H1 (cell line): ENCODE results near the gene FCRLB. TPM values are rescaled to one million over a fixed set of nuclear protein-coding genes. Genes with fewer than 3 reads are reported as not detected.

ENCODE experiments used
- CTCF ChIA-PET: fragments of 300-600 bp; sonication (Branson Sonifier 250); formaldehyde crosslinking; loops from one replicate; lab custom pipeline; 2021; ENCODE audit not compliant: partially characterized antibody; lab: Charles Lee
- POLR2A ChIA-PET: fragments of 300-600 bp; sonication (Branson Sonifier 250); formaldehyde crosslinking; loops from one replicate; lab custom pipeline; 2021; ENCODE audit warnings: inconsistent platforms; ENCODE audit not compliant: partially characterized antibody; lab: Charles Lee
- DNase-seq, 2 experiments: peaks; one replicate each; pipeline versions ENCODE4 v3.0.0 to v3.0.0-alpha.2; 2010 to 2022; ENCODE audit warnings: low spot score in 2 of 2, low read depth in 1 of 2, mixed read lengths in 1 of 2
- FAIRE-seq: peaks from 2 replicates; lab custom pipeline; 2011; peaks lifted over from hg19 to GRCh38; lab: Jason Lieb, UNC
- H2AFZ ChIP-seq: 2 replicates; pipeline ENCODE4 v1.8.1; 2012; ENCODE audit warnings: low read length, inconsistent platforms
- H2AK5ac ChIP-seq: 2 replicates; pipeline ENCODE4 v1.6.1; 2013; ENCODE audit warnings: low read depth, low read length
- H2BK120ac ChIP-seq: replicated peaks from 2 replicates; pipeline ENCODE3; 2013; ENCODE audit warnings: low read depth, low read length, inconsistent platforms
- H2BK12ac ChIP-seq: 2 replicates; pipeline ENCODE4 v1.6.1; 2013; ENCODE audit warnings: low read depth, low read length
- H2BK15ac ChIP-seq: 2 replicates; pipeline ENCODE4 v1.6.1; 2013; ENCODE audit warnings: low read length
- H2BK20ac ChIP-seq: 2 replicates; pipeline ENCODE4 v1.6.1; 2013; ENCODE audit warnings: low read length
- H2BK5ac ChIP-seq: 2 replicates; pipeline ENCODE4 v1.6.1; 2013; ENCODE audit warnings: low read depth, low read length
- H3K14ac ChIP-seq: 2 replicates; pipeline ENCODE4 v1.6.1; 2013; ENCODE audit warnings: inconsistent platforms; ENCODE audit not compliant: insufficient read length
- H3K18ac ChIP-seq: 2 replicates; pipeline ENCODE4 v1.6.1; 2013; ENCODE audit warnings: low read length; ENCODE audit errors: extremely low read depth
- H3K23ac ChIP-seq: 2 replicates; pipeline ENCODE4 v1.6.1; 2013; ENCODE audit warnings: inconsistent platforms; ENCODE audit not compliant: insufficient read length
- H3K23me2 ChIP-seq: 2 replicates; pipeline ENCODE4 v1.6.1; 2013; ENCODE audit warnings: low read depth, low read length
- H3K27ac ChIP-seq: 2 replicates; pipeline ENCODE4 v1.6.1; 2011; ENCODE audit warnings: low read depth, low read length, inconsistent platforms
- H3K27me3 ChIP-seq, 4 experiments: replicated peaks in 1 of 4; 1 replicate in 1 of 4; 2 replicates in 3 of 4; pipeline versions ENCODE4 v1.6.1 to v1.8.1; 2011 to 2013; ENCODE audit warnings: low read length in 3 of 4, mild to moderate bottlenecking in 3 of 4, inconsistent platforms in 2 of 4, mixed read lengths in 2 of 4, moderate library complexity in 1 of 4; ENCODE audit not compliant: control insufficient read depth in 3 of 4, insufficient read depth in 3 of 4; ENCODE audit errors: extremely low read depth in 1 of 4
- H3K36me3 ChIP-seq, 4 experiments: 2 replicates each; pipeline versions ENCODE4 v1.6.1 to v1.8.1; 2011 to 2013; ENCODE audit warnings: mild to moderate bottlenecking in 4 of 4, low read length in 3 of 4, moderate library complexity in 2 of 4, control low read depth in 1 of 4, inconsistent platforms in 1 of 4; ENCODE audit not compliant: insufficient read depth in 4 of 4, control insufficient read depth in 2 of 4
- H3K4ac ChIP-seq: replicated peaks from 2 replicates; pipeline ENCODE3; 2013; ENCODE audit warnings: low read length, low read depth, mixed read lengths, inconsistent platforms; ENCODE audit not compliant: insufficient read length
- H3K4me1 ChIP-seq, 4 experiments: replicated peaks in 1 of 4; 1 replicate in 1 of 4; 2 replicates in 3 of 4; pipeline versions ENCODE4 v1.6.1 to v1.8.1; 2011 to 2013; ENCODE audit warnings: low read length in 3 of 4, inconsistent platforms in 2 of 4, mixed read lengths in 1 of 4; ENCODE audit not compliant: insufficient read depth in 4 of 4, control insufficient read depth in 3 of 4
- H3K4me2 ChIP-seq, 2 experiments: 2 replicates each; pipeline versions ENCODE4 v1.6.1 to v1.8.1; 2011 to 2013; ENCODE audit warnings: low read depth in 2 of 2, low read length in 2 of 2, control low read depth in 1 of 2, inconsistent platforms in 1 of 2, mild to moderate bottlenecking in 1 of 2; ENCODE audit not compliant: insufficient read depth in 1 of 2
- H3K4me3 ChIP-seq, 4 experiments: fragments of 200-600, 300-600 bp in 1 of 4; sonication (generic), shearing (Covaris generic), sonication (Bioruptor Twin) in 1 of 4; 2 replicates each; pipeline versions ENCODE4 v1.5.1 to v1.8.1; 2011 to 2016; ENCODE audit warnings: low read length in 4 of 4, low read depth in 3 of 4, control low read depth in 2 of 4, inconsistent platforms in 2 of 4, mild to moderate bottlenecking in 2 of 4, mixed read lengths in 1 of 4, moderate library complexity in 1 of 4; ENCODE audit not compliant: insufficient read depth in 2 of 4; ENCODE audit errors: extremely low read depth in 1 of 4
- H3K56ac ChIP-seq: replicated peaks from 2 replicates; pipeline ENCODE3; 2013; ENCODE audit warnings: low read depth, mild to moderate bottlenecking, mixed read lengths, low read length, inconsistent platforms; ENCODE audit not compliant: insufficient read length
- H3K79me1 ChIP-seq: 2 replicates; pipeline ENCODE4 v1.6.1; 2013; ENCODE audit warnings: low read depth, low read length, control low read depth
- H3K79me2 ChIP-seq, 2 experiments: 2 replicates each; pipeline versions ENCODE4 v1.6.1 to v1.8.1; 2012 to 2013; ENCODE audit warnings: low read length in 2 of 2, mild to moderate bottlenecking in 2 of 2, inconsistent platforms in 1 of 2; ENCODE audit not compliant: insufficient read depth in 2 of 2, control insufficient read depth in 1 of 2
- H3K9ac ChIP-seq, 4 experiments: replicated peaks in 1 of 4; 1 replicate in 1 of 4; 2 replicates in 3 of 4; pipeline versions ENCODE4 v1.6.1 to v1.8.1; 2011 to 2013; ENCODE audit warnings: low read depth in 3 of 4, low read length in 3 of 4, control low read depth in 2 of 4, mild to moderate bottlenecking in 2 of 4, moderate library complexity in 2 of 4, inconsistent platforms in 1 of 4; ENCODE audit errors: extremely low read depth in 1 of 4
- H3K9me3 ChIP-seq, 2 experiments: 2 replicates each; pipeline versions ENCODE4 v1.6.1 to v1.8.1; 2012 to 2013; ENCODE audit warnings: mild to moderate bottlenecking in 2 of 2, moderate library complexity in 2 of 2, control low read depth in 1 of 2, inconsistent platforms in 1 of 2, low read depth in 1 of 2, low read length in 1 of 2, mixed read lengths in 1 of 2; ENCODE audit not compliant: insufficient read depth in 2 of 2
- H4K20me1 ChIP-seq, 2 experiments: replicated peaks in 1 of 2; 2 replicates each; pipeline versions ENCODE3 to v1.8.1; 2011 to 2013; ENCODE audit warnings: inconsistent platforms in 2 of 2, low read length in 2 of 2, mild to moderate bottlenecking in 1 of 2; ENCODE audit not compliant: insufficient read depth in 2 of 2, control insufficient read depth in 1 of 2
- H4K5ac ChIP-seq: 2 replicates; pipeline ENCODE4 v1.6.1; 2013; ENCODE audit warnings: low read length, low read depth, mixed read lengths, inconsistent platforms; ENCODE audit not compliant: insufficient read length
- H4K8ac ChIP-seq: 2 replicates; pipeline ENCODE4 v1.8.0; 2013; ENCODE audit warnings: mild to moderate bottlenecking, moderate library complexity, low read length, inconsistent platforms; ENCODE audit not compliant: insufficient read depth; ENCODE audit errors: extremely low read depth
- H4K91ac ChIP-seq: replicated peaks from 2 replicates; pipeline ENCODE3; 2013; ENCODE audit warnings: low read length, mixed read lengths, inconsistent platforms; ENCODE audit not compliant: insufficient read length
- JUN ChIP-seq: IDR thresholded peaks from 2 replicates; pipeline ENCODE4 v1.6.1; 2011; ENCODE audit warnings: low read depth, mild to moderate bottlenecking, improper control_type of control experiment, low read length
- RXRA ChIP-seq: IDR thresholded peaks from 2 replicates; pipeline ENCODE4 v1.6.1; 2011; ENCODE audit warnings: low read depth, mild to moderate bottlenecking, low read length, moderate library complexity; ENCODE audit not compliant: insufficient read depth
- SP2 ChIP-seq: IDR thresholded peaks from 2 replicates; pipeline ENCODE4 v1.6.1; 2012; ENCODE audit warnings: mild to moderate bottlenecking, low read length, inconsistent platforms
- WGBS, 2 experiments: shearing (Covaris generic) in 1 of 2; methylation state at CpG; one replicate each; pipeline versions ENCODE4 v1.1.6 to v1.1.7; 2013 to 2015; ENCODE audit warnings: low lambda C conversion rate in 2 of 2, mixed read lengths in 2 of 2, inconsistent platforms in 1 of 2, low coverage in 1 of 2, missing lambda C conversion rate in 1 of 2; ENCODE audit not compliant: insufficient replicate concordance in 2 of 2, insufficient coverage in 1 of 2, insufficient read length in 1 of 2; ENCODE audit errors: extremely low coverage in 1 of 2, missing lambda C conversion rate in 1 of 2; 5-methylcytosine and 5-hydroxymethylcytosine counted together
- polyA plus RNA-seq, 7 experiments: library from polyadenylated mRNA; depleted of rRNA in 3 of 7; stranded (reverse) in 5 of 7; unstranded in 2 of 7; fragments of >200 nt in 5 of 7; fragments of 200-250 nt in 2 of 7; gene quantifications; 1 replicate in 5 of 7; 2 replicates in 1 of 7; 4 replicates in 1 of 7; pipeline versions ENCODE4 v1.2.1 to v1.2.3, GENCODE V29; 2011 to 2013; ENCODE audit warnings: missing spikeins in 2 of 7, mixed read lengths in 2 of 7
- total RNA-seq: library from RNA; stranded (reverse); fragmentation: NEBNext Ultra II Directional; extraction: Animal tissue kit (Norgen Biotek cat#: 25700); gene quantifications from 2 replicates; pipeline ENCODE4 v1.2.1, GENCODE V29; 2021
- TF ChIP-seq, protein P1 (sequence below): IDR thresholded peaks from 2 replicates; pipeline ENCODE4 v1.6.1; 2011; ENCODE audit warnings: low read depth, mild to moderate bottlenecking, low read length; ENCODE audit not compliant: insufficient read depth
- TF ChIP-seq, protein P2 (sequence below): IDR thresholded peaks from 2 replicates; pipeline ENCODE4 v1.6.1; 2012; ENCODE audit warnings: inconsistent platforms

Gene FCRLB
- total and polyA plus RNA-seq, 2 of the 8 experiments (the other 6 are each of a cell fraction or from before 2014, with no cell fraction given): 0.14 to 0.24 TPM

DNA sequence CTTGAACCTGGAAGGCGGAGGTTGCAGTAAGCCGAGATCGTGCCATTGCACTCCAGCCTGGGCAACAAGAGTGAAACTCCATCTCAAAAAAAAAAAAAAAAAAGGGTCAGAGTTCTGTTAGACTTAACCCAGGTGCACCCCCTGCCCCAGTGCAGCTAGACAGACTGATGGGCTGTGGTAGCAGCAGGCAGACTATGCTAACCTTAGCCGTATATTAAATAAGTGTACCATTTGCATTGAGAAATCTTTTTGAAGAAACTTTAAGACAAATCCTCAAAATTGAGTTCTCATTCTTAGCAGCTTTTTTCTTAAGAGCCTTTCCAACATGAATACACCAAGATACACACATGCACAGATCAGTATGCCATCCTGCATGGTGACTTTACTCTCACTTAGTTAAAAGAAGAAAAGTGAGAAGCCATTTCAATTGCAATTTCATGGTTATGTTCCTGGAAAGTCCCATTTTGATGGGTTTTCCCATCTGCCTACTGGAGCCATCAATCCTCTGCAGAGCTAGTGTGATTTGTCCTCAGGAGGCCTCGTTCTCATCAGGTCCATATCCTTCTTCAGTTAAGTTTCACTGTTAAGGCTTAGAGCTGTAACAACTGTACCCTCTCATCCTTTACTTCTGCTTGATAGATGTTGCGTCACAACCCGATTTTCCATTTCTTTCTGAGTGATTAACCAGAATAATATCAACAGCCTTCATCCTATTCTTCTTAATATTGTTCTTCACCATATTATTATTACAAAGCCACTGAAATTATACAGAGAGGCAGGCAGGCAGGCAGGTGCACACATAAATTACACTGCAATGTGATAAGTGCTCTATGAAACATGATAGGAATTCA lies 7.3 kb downstream of the FCRLB start:
- TF ChIP-seq, protein P1, sequence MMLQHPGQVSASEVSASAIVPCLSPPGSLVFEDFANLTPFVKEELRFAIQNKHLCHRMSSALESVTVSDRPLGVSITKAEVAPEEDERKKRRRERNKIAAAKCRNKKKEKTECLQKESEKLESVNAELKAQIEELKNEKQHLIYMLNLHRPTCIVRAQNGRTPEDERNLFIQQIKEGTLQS: no peak
- TF ChIP-seq RXRA (no peak), SP2 (no peak), JUN (no peak)
- TF ChIP-seq, protein P2, sequence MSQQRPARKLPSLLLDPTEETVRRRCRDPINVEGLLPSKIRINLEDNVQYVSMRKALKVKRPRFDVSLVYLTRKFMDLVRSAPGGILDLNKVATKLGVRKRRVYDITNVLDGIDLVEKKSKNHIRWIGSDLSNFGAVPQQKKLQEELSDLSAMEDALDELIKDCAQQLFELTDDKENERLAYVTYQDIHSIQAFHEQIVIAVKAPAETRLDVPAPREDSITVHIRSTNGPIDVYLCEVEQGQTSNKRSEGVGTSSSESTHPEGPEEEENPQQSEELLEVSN: no peak
- Histone ChIP-seq H3K18ac (no peak overlapping the region), H3K4me3 (no peak overlapping the region), H4K5ac (no peak overlapping the region), H4K91ac (no peak overlapping the region), H2BK15ac (no peak overlapping the region), H3K27me3 (peaks cover 12 to 25% (median 22%) of the 10 kb centered on the region in 4 experiments), H2BK12ac (no peak overlapping the region), H3K4me1 (peaks cover 2 to 8% (median 4%) of the 10 kb centered on the region in 4 experiments), H3K79me2 (no peaks in the 10 kb centered on the region), H2AFZ (no peak overlapping the region), H3K23me2 (peaks cover 12% of the 10 kb centered on the region), H3K79me1 (no peaks in the 10 kb centered on the region), H2BK120ac (no peak overlapping the region), H2BK5ac (no peak overlapping the region), H3K9me3 (no peaks in the 10 kb centered on the region), H3K4ac (no peak overlapping the region), H3K23ac (no peak overlapping the region), H3K36me3 (no peaks in the 10 kb centered on the region), H3K56ac (no peak overlapping the region), H4K20me1 (peaks cover 0 to 1% of the 10 kb centered on the region in 2 experiments), H2AK5ac (no peak overlapping the region), H3K27ac (no peak overlapping the region), H3K4me2 (peak overlapping the region in 1 of 2 experiments; percentile 89; a peak in 1 of 4 replicates), H4K8ac (no peak overlapping the region), H3K14ac (no peak overlapping the region), H2BK20ac (no peak overlapping the region), H3K9ac (no peak overlapping the region)
- DNase-seq (no peak), FAIRE-seq (no peak)
- ChIA-PET POLR2A (interaction anchor here (1.2 kb wide), 1 partner anchor 21 kb away, joined by 3 read pairs; the partner anchor contains the start of gene DUSP12), CTCF (interaction anchor here (0.7 to 4.8 kb wide), 3 partner anchors 10 to 20 kb away, joined by 3 to 52 read pairs (median 3); partner anchors contain the start of gene DUSP12)
- 85% methylated on average over 4 of the region's 7 CpGs; no CpG with 5 or more reads in 1 of the 2 experiments for WGBS, 2 experiments
